ENCODE measurements around the gene ATG16L1. TPM values are rescaled to one million over a fixed set of nuclear protein-coding genes. Genes with fewer than 3 reads are reported as not detected.

Gene ATG16L1
- polyA plus RNA-seq, 1 donor from 2014 or later = 67.6 TPM

- Histone ChIP-seq H3K9me3 (ENCODE audit: low read length) (no peaks in the 10 kb centered on the region), H3K4me2 (ENCODE audit: low read length) (no peak overlapping the region), H3K79me2 (replicated peaks; ENCODE audit: insufficient read depth, low read length) (no peaks in the 10 kb centered on the region), H3K36me3 (ENCODE audit: insufficient read depth, low read length) (no peaks in the 10 kb centered on the region), H3F3A (ENCODE audit: insufficient read depth, low read length, poor library complexity, severe bottlenecking) (no peaks in the 10 kb centered on the region), H4K20me1 (ENCODE audit: insufficient read depth) (no peaks in the 10 kb centered on the region), H2AFZ (ENCODE audit: low read depth, low read length) (no peak overlapping the region), H3K4me3 (ENCODE audit: low read length) (no peak overlapping the region), H3K27me3 (ENCODE audit: insufficient read depth, low read depth, low read length) (no peaks in the 10 kb centered on the region), H3K9ac (ENCODE audit: low read length) (no peak overlapping the region), H3K27ac (ENCODE audit: low read length) (no peak overlapping the region), H3K9me2 (ENCODE audit: insufficient read depth, low read length) (no peaks in the 10 kb centered on the region)
- TF ChIP-seq REST (IDR thresholded peaks at IDR 0.05; ENCODE audit: borderline replicate concordance) = no peak
- TF ChIP-seq TAF1 (IDR thresholded peaks at IDR 0.05; ENCODE audit: low read depth) = no peak
- no peak for TF ChIP-seq POLR2AphosphoS5 (IDR thresholded peaks at IDR 0.05)
- TF ChIP-seq MXI1 (conservative IDR thresholded peaks at IDR 0.05; ENCODE audit: poor library complexity, severe bottlenecking) = no peak
- no peak for TF ChIP-seq CTCF (IDR thresholded peaks at IDR 0.05; ENCODE audit: poor library complexity, severe bottlenecking)
- TF ChIP-seq EZH2 (IDR thresholded peaks at IDR 0.05; ENCODE audit: borderline replicate concordance, insufficient read depth, low read length, poor library complexity, severe bottlenecking) = no peak
- TF ChIP-seq RAD21 (conservative IDR thresholded peaks at IDR 0.05) = no peak
- no peak for TF ChIP-seq SMC3 (conservative IDR thresholded peaks at IDR 0.05; ENCODE audit: poor library complexity)
- TF ChIP-seq EP300 (conservative IDR thresholded peaks at IDR 0.05; ENCODE audit: poor library complexity, severe bottlenecking) = no peak
Observed at GRCh38 chr2:233341296-233341695, 89.8 kb downstream of the ATG16L1 start.

DNA sequence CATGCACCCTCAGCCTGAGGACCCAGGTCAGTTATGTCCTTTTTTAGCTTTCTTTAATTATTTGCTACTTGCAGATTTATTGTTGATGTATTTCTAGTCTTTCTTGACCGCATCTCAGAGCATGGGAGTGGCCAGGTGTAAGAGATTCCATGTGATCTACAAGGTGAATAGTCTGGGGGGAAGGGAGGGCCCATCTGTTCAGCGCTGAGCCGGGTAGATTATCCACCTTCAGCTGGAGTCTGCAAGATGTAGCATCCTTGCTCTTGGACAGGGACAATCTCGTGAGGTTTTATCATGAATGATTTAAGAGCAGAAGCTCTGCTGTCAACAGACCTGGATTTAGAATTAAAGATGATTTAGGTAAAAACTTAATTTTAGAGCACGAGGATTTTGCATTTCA lies 90.8 kb downstream of the ATG16L1 start:
- Histone ChIP-seq H2AFZ (ENCODE audit: low read depth, low read length) (no peak overlapping the region), H3K27me3 (ENCODE audit: insufficient read depth, low read depth, low read length) (no peaks in the 10 kb centered on the region), H3K4me3 (ENCODE audit: low read length) (no peak overlapping the region)

More for the DNA sequence above, 90.8 kb downstream of the ATG16L1 start:
- Histone ChIP-seq H3K36me3 (ENCODE audit: insufficient read depth, low read length) (no peaks in the 10 kb centered on the region), H3K4me2 (ENCODE audit: low read length) (no peak overlapping the region), H3F3A (ENCODE audit: insufficient read depth, low read length, poor library complexity, severe bottlenecking) (no peaks in the 10 kb centered on the region), H3K9ac (ENCODE audit: low read length) (no peak overlapping the region), H3K27ac (ENCODE audit: low read length) (no peak overlapping the region), H4K20me1 (ENCODE audit: insufficient read depth) (no peaks in the 10 kb centered on the region), H3K79me2 (replicated peaks; ENCODE audit: insufficient read depth, low read length) (no peaks in the 10 kb centered on the region), H3K9me2 (ENCODE audit: insufficient read depth, low read length) (no peaks in the 10 kb centered on the region), H3K9me3 (ENCODE audit: low read length) (no peaks in the 10 kb centered on the region)
- TF ChIP-seq CTCF (IDR thresholded peaks at IDR 0.05; ENCODE audit: poor library complexity, severe bottlenecking) = no peak
- TF ChIP-seq SMC3 (conservative IDR thresholded peaks at IDR 0.05; ENCODE audit: poor library complexity) = no peak
- no peak for TF ChIP-seq POLR2AphosphoS5 (IDR thresholded peaks at IDR 0.05)
- no peak for TF ChIP-seq MXI1 (conservative IDR thresholded peaks at IDR 0.05; ENCODE audit: poor library complexity, severe bottlenecking)
- no peak for TF ChIP-seq TAF1 (IDR thresholded peaks at IDR 0.05; ENCODE audit: low read depth)
- no peak for TF ChIP-seq EZH2 (IDR thresholded peaks at IDR 0.05; ENCODE audit: borderline replicate concordance, insufficient read depth, low read length, poor library complexity, severe bottlenecking)
- TF ChIP-seq REST (IDR thresholded peaks at IDR 0.05; ENCODE audit: borderline replicate concordance) = no peak
- TF ChIP-seq EP300 (conservative IDR thresholded peaks at IDR 0.05; ENCODE audit: poor library complexity, severe bottlenecking) = no peak
- TF ChIP-seq RAD21 (conservative IDR thresholded peaks at IDR 0.05) = no peak
